M059J (cell line): ENCODE measurements around the gene MARCHF7. TPM values are rescaled to one million over a fixed set of nuclear protein-coding genes. Genes with fewer than 3 reads are reported as not detected.
"Not testable (repeated sequence)": the region's sequence is repeated elsewhere in the genome, so short reads cannot be mapped to it uniquely, and the experiment has no call there.

Source experiments
- DNase-seq: peaks from one replicate; pipeline ENCODE4 v3.0.0-alpha.2; 2012; ENCODE audit warnings: low read depth
- total RNA-seq: library from RNA; depleted of rRNA; stranded (reverse); fragments of >200 nt; shearing (Covaris generic); gene quantifications from 2 replicates; pipeline ENCODE4 v1.2.3, GENCODE V29; 2014

The MARCHF7 gene
- total RNA-seq, 1 experiment from 2014 or later, result 114 TPM

DNA sequence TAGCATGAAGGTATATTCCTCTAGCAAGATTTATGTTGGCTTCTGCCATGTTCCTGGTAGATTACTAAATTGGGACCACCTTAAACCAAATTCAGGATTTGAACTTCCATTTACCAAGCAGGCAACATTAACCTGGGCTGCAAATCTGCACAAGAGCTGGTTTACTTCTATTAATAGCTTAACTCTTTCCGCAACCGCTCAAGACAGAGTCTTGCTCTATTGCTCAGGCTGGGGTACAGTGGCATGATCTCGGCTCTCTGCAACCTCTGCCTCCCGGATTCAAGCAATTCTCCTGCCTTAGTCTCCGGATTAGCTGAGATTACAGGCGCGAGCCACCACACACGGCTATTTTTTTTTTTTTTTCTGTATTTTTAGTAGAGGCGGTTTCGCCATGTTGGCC, 8.4 kb downstream of the MARCHF7 start:
- DNase-seq, result no peak

DNA sequence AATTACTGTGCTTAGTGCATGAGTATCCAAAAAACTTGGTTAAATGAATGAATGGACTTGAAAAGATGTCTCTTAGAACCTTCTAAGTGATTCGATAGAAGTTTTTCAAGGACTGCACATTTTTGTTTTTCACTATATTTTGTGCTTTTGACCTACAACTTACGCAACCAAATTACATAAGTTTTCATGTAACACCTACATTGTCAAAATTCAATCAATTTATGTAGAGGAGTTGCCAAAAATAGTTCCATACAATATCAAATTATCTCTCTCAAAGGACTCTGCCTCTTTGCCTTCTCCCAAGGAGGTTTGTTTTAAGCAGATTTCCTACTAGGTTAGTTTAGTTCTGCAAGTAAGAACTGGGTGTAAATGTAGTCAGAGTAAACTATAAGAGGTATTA, 10.3 kb downstream of the MARCHF7 start:
- no peak for DNase-seq

GRCh38 chr2:159724795-159725572, 12.7 kb downstream of the MARCHF7 start:
- DNase-seq, result not testable (repeated sequence)

- no peak for DNase-seq
These were observed 13.4 kb downstream of the MARCHF7 start for GRCh38 chr2:159725713-159726112.

DNA sequence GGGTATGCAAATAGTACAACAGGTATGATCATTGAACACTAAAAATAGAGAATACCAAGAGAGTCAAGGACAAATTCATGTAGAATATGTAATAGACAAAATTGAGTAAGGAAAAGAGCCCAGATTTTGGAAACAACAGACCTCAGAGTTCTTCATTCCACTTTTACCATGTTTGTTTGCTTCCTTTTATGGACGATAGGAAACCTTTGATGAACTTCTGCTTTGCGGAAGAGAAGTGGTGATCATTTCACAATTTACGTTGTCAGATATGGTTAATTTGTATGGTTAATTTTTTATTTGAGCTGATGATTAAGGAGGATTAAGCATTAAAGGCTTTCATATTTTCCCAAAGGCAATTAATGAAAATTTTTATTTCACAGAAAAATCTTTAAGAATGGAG, 16.3 kb downstream of the MARCHF7 start:
- DNase-seq, result no peak

GRCh38 chr2:159735648-159736047, 23.3 kb downstream of the MARCHF7 start:
- DNase-seq, result no peak

DNA sequence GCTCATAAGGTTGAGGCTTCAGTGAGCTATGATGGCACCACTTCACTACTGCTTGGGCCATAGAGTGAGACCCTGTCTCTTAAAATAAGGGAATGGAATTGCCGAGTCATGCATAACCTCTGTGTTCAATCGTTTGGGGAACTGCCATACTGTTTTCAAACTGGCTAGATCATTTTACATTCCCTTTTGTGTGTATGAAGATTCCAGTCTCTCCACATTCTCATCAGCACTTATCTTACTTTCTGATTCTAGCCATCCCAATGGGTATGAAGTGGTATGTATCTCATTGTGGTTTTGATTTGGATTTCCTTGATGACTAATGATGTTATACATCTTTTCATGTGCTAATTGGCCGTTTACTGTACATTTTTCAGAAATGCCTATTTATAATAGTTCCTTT, 23.7 kb downstream of the MARCHF7 start:
- DNase-seq, result peak; percentile 40

GRCh38 chr2:159737292-159737916, 25.1 kb downstream of the MARCHF7 start:
- DNase-seq, result peak; percentile 10

- no peak for DNase-seq
These were observed 25.6 kb downstream of the MARCHF7 start for GRCh38 chr2:159737917-159738296.

DNA sequence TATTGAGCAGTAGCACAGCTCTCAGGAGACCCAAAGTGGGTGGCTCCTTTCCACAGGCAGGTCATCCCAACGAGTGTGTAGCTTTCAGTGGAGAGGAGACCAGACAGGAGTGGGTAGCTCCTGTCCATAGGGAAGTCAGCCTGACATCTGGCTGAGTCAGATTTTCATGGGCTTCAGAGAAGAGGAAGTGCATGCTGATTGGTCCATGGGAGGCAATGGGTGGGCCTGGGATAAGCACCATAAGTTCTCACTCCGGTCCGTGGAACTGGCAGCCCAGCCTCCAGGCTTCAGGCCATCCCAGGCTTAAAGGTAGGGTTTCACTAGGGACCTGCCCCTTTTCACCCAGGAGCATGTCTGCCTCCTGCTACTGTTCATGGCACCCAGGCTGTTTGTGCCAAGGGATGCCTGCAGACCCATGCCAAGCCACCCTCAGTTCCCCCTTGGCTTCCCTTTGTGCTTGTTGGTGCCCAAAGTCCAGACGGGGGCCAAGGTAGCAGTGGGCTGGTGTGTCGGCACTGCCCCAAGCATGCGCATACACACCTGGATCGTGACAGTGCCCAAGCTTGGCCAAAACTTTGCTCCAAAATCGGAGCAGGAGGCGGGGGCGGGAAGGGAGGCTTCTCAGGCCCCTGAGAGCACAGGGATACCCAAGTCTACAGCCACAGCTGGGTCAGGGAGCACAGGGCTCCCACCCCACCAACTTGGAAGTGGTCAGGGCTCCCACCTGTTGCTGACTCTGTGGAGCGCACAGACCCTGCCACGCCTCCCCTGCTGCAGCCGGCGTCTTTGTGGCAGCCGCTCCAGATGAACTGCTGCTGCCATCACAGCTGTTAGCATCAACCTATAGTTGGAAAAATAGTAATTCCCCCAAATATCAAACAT, 26.4 kb downstream of the MARCHF7 start:
- DNase-seq, result peak; percentile 19

GRCh38 chr2:159742846-159743245, 30.5 kb downstream of the MARCHF7 start:
- no peak for DNase-seq

- peak; percentile 94 for DNase-seq
These were observed 32.1 kb downstream of the MARCHF7 start for GRCh38 chr2:159744363-159744762.

DNA sequence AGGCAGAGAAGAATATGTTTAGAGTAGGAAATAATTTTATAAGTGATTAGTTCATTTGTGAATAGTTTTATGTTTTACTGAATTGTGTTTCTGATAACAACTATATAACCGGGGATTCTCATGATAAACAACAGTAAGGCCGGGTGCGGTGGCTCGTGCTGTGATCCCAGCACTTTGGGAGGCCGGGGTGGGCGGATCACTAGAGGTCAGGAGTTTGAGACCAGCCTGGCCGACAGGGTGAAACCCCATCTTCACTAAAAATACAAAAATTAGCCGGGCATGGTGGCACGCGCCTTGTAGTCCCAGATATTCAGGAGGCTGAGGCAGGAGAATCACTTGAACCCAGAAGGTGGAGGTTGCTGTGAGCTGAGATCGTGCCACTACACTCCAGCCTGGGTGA, 32.9 kb downstream of the MARCHF7 start:
- DNase-seq, result not testable (repeated sequence)

DNA sequence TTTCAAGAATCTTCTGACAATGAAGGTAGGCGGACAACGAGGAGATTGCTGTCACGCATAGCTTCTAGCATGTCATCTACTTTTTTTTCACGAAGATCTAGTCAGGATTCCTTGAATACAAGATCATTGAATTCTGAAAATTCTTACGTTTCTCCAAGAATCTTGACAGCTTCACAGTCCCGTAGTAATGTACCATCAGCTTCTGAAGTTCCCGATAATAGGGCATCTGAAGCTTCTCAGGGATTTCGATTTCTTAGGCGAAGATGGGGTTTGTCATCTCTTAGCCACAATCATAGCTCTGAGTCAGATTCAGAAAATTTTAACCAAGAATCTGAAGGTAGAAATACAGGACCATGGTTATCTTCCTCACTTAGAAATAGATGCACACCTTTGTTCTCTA, 35.8 kb downstream of the MARCHF7 start:
- DNase-seq, result no peak

GRCh38 chr2:159750873-159751272, 38.6 kb downstream of the MARCHF7 start:
- DNase-seq, result no peak

DNA sequence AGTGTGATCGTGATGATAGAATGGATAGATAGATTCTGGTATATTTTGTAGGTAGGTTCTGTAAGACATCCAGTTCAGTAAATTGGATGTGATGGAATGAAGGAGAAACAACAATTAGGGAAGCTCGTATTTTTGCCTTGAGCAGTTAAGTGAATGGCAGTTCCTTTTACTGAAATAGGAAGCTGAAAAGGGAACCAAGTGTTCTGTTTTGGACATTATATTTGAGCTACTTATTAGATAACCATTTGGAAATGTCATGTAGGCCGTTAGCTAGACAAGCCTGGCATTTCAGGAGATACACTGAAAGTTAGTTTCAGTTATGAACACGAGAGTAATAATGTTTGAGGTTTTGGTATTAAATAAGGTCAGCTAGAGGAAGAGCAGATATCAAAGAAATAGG, 41.5 kb downstream of the MARCHF7 start:
- no peak for DNase-seq

DNA sequence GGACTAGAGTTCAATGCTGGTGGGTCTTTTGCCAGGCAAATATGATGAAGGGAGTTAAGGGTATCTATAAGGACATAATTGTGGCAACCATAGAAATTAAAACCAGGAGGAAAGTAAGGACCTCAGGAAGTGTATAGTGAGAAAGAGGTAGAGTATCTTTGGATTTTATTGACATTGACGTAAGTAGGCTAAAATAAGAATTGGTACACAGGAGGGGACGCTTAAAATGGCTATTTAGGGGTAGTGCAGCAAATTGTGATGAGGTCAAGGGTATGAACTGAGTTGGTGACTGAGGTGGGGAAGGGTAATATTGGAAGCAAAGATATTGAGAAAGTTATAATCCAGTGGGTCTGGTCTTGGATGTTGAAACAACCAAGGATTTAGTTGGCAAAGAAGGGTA, 42.7 kb downstream of the MARCHF7 start:
- DNase-seq, result no peak

GRCh38 chr2:159755788-159756187, 43.5 kb downstream of the MARCHF7 start:
- DNase-seq, result peak; percentile 89

DNA sequence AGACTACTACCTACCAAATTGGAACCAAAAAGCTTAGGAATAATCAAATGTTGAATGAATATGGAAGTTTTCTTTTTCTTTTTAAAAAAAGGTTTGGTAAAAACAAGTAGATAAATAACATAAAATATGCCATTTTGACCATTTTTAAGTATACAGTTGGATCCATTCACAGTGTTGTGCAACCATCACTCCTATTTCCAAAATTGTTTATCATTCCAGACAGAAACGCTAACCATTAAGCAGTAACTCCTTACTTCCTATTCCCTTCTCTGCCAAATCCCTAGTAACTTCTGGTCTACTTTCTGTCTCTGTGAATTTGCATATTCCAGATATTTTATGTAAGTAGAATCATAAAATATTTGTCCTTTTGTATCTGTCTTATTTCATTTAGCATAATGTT, 45.9 kb downstream of the MARCHF7 start:
- no peak for DNase-seq

DNA sequence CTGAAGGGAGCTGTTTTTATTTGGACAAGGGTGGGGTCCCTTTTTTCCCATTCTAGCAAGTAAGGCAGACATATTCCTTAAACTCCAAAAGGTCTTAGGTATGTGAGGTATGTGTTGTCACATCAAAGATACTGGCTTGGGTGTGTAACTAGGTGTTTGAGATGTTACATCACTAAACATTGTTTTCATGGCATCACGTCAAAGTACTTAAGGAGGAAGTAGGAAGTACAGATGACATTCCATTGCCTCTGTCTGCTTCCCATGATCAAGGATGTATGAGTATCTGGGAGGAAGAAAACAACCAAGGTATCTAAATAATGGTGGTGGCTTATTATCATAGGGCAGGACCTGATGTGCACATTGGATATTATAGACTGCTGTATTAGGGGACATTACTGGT, 46.4 kb downstream of the MARCHF7 start:
- DNase-seq, result peak; percentile 30

DNA sequence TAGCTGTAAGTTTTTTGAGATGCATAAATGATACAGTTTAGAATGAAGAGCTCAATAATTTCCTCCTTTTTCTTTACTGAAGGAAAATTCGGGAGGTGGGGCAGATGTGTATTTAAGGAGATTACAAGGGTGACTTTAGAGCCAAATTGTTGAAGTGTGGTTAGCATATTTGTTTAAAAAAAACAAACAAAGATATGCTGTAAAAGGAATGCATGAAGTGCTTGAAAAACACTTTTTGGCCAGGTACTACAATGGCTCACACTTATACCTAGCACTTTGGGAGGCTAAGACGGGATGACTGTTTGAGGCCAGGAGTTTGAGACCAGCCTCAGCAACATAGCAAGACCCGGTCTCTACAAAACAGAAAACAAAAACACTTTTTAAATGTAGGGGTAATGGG, 47.3 kb downstream of the MARCHF7 start:
- DNase-seq, result no peak

GRCh38 chr2:159760326-159760725, 48.0 kb downstream of the MARCHF7 start:
- no peak for DNase-seq

GRCh38 chr2:159762075-159762474, 49.8 kb downstream of the MARCHF7 start:
- DNase-seq, result no peak
